ENCODE measurements around the gene FAM20C. TPM values are rescaled to one million over a fixed set of nuclear protein-coding genes. Genes with fewer than 3 reads are reported as not detected.

Gene FAM20C
- total and polyA plus RNA-seq, 2 of the 8 experiments (the other 6 are each of a cell fraction or from before 2014, with no cell fraction given) = 9.5 to 34.8 TPM

GRCh38 chr7:235576-236395, 43.4 kb downstream of the FAM20C start (continued):
- TF ChIP-seq CHD7 (IDR thresholded peaks at IDR 0.05; ENCODE audit: insufficient replicate concordance, low read length) (no peak), HDAC6 (IDR thresholded peaks at IDR 0.05; ENCODE audit: low read depth, low read length) (no peak), RNF2 (IDR thresholded peaks at IDR 0.05; ENCODE audit: borderline replicate concordance, low read depth, low read length, missing control alignments, poor library complexity, severe bottlenecking) (no peak), KDM5A (IDR thresholded peaks at IDR 0.05; ENCODE audit: low read length) (no peak), JUND (IDR thresholded peaks at IDR 0.05; ENCODE audit: low read length) (no peak), ASH2L (IDR thresholded peaks at IDR 0.05; ENCODE audit: low read length) (no peak), SP1 (IDR thresholded peaks at IDR 0.05; ENCODE audit: low read depth, low read length) (no peak), NANOG (IDR thresholded peaks at IDR 0.05; ENCODE audit: insufficient read depth, low read depth, low read length, poor library complexity, severe bottlenecking) (no peak), MAFK (IDR thresholded peaks at IDR 0.05; ENCODE audit: low read depth, low read length) (no peak), SAP30 (IDR thresholded peaks at IDR 0.05; ENCODE audit: insufficient read depth, insufficient replicate concordance, low read length) (no peak)
